ENCODE results near the gene HEATR3.

Gene HEATR3, protein sequence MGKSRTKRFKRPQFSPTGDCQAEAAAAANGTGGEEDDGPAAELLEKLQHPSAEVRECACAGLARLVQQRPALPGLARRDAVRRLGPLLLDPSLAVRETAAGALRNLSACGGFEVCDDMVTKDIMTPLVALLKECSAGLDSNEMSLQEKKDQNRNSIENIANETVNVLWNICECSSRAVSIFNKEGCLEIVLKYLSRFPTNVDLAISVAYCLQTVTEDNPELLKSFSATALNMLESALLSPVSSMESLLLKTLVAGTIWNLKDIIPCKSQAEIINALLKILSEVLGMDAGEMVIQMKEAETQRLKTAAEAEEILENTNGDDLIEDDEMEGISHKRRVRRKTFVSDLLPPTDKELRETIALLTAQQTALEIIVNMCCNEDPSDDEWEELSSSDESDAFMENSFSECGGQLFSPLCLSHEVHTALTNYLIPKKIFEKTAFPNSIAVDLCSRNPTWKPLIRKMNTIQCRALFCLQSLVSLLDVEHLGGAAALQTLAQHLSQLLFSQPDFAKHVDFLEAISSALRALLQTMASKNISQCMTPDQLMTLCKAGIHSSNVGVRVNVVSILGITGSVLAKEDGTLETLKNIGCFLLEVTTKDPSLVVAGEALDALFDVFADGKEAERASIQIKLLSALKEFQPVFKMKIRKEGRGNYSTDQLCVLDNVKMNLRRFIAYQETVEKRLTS

DNA sequence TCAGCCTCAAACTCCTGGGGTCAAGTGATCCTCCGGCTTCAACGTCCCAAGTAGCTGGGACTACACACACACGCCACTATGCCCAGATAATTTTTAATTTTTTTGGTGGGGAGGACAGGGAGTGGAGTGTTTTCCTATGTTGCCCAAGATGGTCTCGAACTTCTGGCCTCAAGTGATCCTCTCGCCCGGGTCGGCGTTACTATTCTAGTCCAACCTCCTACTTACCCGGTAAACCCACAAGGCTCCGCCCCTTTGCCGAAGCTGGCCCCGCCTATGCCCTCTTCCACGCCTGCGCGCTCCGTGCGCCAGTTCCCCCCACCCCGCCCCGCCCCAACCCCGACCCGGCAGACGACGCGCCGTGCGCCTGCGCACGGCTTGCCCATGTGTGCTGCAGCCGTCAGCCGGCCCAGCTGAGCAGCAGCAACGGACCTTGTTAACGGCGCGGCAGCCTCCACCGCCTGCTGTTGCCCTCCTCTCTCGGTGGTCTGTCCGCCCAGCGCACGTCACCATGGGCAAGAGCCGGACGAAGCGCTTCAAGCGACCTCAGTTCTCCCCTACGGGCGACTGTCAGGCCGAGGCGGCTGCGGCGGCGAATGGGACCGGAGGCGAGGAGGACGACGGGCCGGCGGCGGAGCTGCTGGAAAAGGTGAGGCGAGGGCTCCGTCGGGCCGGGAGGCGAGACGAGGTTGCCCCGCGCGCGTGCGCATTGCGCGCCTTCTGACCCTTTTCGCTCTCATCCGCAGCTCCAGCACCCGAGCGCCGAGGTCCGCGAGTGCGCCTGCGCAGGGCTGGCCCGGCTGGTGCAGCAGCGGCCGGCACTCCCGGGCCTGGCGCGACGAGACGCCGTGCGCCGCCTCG is at the start of gene HEATR3:
Gene HEATR3, plus strand, starts transcription at position 347 of the 858 bp plus-strand sequence. Its CDS starts 162 bp downstream, at position 509.
- DNase-seq (ENCODE audit: low read depth in 3 of 3) = peak; percentile 88 to 95 (median 89)

DNA sequence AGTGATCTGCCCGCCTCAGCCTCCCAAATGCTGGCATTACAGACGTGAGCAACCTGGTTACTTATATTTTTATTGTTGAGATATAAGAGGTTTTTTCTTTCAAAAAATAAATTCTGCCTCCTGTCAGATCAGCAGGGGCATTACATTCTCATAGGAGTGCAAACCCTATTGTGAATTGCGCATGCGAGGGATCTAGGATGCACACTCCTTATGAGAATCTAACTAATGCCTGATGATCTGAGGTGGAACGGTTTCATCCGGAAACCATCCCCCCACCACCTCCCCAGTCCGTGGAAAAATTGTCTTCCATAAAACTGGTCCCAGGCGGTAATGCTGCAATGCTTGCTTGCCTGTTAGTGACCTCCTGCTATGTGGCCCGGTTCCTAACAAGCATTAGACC is 48.2 kb upstream of the HEATR3 start:
- no peak for DNase-seq (ENCODE audit: low read depth in 3 of 3)

DNA sequence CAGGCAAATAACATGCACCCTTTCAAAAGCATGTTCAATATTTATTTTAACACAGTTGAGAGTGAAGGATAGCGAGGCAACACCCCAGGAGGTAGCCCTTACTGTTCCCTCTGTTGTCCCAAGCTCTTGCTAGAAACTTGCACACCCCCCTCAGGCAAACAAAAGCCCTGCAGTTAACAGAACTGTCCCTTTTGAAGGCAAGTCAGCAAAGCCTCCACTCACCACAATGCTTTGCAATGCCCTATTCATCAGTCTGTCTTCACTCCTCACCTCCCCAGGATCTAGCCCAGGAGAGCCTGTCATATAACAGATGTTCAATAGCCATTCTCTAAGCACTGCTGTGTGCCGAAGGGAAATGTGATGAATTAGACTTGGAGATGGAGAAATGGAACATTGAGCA is 44.2 kb upstream of the HEATR3 start:
- no peak for DNase-seq (ENCODE audit: low read depth in 3 of 3)

DNA sequence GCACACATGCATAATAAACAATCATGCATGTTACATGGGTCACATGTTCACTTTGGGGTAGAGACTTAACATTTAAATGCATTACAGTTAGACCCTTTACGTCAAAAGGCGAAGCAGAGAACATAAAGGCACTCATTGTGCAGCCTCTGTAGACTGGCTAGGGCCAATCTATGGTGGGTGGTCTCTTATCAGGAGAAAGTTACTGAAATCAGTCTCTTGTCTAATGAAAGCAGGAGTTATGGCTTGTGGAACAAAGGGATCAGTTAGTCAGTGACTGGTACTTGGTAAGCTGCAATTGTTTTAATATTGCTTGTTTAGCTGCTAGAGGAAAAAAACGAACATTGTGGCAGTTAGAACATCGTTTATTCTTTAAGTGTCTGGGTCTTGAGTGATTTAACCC is 42.1 kb upstream of the HEATR3 start:
- no peak for DNase-seq (ENCODE audit: low read depth in 3 of 3)

DNA sequence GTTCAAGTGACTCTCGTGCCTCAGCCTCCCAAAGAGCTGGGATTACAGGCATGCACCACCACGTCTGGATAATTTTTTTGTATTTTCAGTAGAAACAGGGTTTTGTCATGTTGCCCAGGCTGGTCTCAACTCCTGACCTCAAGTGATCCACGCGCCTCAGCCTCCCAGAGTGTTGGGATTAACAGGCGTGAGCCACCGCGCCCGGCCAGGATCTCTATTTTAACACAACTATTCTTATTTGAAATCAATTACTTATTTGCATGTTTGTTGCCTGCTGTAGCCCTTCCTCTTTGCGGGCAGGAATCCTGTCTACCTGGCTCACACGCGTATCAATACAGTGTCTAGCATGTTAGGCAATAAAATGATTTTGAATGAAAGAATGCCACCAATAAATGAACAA is 41.6 kb upstream of the HEATR3 start:
- DNase-seq (ENCODE audit: low read depth in 3 of 3) = no peak

- DNase-seq (ENCODE audit: low read depth in 3 of 3) = peak; percentile 86 to 91 (median 89)
Measured at GRCh38 chr16:50024684-50025536, 40.9 kb upstream of the HEATR3 start, which contains the start of gene CNEP1R1. Gene CNEP1R1, plus strand, starts transcription at chr16:50025225. Its CDS starts 91 bp downstream, at chr16:50025316.

DNA sequence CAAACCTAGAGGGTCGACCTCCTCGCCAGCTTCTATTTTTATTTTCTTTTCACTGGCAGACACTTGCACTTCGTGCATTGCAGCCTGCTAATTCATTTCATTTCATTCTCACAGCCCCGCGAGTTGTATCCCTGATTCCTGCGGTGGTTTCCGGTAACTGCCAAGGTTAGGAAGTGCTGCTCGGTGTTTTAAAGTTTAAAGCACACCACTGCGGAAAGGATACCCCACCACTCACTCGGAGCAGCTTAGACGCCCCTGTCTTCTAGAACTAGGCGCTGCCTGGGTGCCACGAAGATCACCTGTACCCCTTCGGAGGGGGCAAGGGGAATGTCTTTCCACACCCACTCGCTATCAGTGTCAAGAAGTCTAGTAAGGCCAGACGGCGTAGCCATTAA is 40.2 kb upstream of the HEATR3 start:
- DNase-seq (ENCODE audit: low read depth in 3 of 3) = peak in 2 of 3 experiments; percentile 3 to 10

DNA sequence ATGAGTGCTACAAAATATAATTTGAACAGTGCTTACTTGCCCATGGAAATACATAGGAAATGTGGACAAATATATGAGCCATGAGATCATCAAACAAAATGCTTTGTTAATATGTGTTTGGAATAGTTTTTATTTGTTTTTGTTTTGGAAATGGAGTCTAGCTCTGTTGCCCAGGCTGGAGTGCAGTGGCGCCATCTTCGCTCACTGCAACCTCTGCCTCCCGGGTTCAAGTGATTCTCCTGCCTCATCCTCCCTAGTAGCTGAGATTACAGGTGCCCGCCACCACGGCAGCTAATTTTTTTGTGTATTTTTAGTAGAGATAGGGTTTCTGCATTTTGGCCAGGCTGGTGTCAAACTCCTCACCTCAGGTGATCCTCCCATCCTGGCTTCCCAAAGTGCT is 37.9 kb upstream of the HEATR3 start:
- no peak for DNase-seq (ENCODE audit: low read depth in 3 of 3)

DNA sequence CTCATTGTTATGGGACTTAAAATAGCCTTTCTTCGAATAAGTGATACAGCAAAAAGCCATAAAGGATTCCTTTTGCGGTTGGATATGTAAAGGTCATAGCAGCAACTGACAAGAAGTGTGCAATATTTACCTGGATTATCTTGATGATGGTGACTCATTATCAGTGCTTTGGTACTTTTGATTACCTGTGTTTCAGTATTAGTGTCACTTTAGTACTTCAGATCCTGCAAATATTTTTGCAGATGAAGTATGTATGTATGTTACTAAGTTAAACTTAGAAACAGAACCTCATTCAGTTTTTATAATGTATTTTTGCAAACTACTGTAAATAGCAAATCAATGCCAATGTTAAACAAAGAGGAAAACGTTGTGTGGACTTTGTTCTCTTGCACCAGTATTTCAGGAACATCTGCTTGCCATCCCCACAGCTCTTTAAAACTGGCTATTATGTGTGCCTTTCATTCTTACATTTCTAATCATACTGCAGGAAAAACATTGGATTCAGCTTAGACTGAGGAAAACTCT is 30.2 kb upstream of the HEATR3 start:
- DNase-seq (ENCODE audit: low read depth in 3 of 3) = no peak

- DNase-seq (ENCODE audit: low read depth in 3 of 3) = no peak
Measured at GRCh38 chr16:50036426-50036825, 29.3 kb upstream of the HEATR3 start.

- no peak for DNase-seq (ENCODE audit: low read depth in 3 of 3)
Measured at GRCh38 chr16:50037662-50038220, 28.0 kb upstream of the HEATR3 start.

DNA sequence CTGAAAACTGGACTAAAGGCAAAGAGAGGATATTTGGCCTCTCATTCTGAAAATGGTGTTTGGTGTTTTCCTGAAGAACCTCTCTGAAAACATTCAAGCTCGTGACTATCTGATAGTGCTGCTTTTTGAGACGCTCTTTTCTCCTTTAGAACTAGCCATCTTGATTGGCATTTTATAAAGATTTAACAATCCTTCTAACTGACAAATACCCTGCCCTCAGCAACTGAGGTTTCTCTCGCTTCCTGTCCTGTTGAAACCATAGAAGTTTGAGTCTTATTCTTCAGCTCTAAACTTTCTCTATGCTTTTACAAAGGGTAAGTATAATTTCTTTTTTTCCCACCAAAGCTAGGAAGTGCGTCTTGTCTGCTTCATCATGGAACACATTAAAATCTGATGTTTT is 27.5 kb upstream of the HEATR3 start:
- no peak for DNase-seq (ENCODE audit: low read depth in 3 of 3)

DNA sequence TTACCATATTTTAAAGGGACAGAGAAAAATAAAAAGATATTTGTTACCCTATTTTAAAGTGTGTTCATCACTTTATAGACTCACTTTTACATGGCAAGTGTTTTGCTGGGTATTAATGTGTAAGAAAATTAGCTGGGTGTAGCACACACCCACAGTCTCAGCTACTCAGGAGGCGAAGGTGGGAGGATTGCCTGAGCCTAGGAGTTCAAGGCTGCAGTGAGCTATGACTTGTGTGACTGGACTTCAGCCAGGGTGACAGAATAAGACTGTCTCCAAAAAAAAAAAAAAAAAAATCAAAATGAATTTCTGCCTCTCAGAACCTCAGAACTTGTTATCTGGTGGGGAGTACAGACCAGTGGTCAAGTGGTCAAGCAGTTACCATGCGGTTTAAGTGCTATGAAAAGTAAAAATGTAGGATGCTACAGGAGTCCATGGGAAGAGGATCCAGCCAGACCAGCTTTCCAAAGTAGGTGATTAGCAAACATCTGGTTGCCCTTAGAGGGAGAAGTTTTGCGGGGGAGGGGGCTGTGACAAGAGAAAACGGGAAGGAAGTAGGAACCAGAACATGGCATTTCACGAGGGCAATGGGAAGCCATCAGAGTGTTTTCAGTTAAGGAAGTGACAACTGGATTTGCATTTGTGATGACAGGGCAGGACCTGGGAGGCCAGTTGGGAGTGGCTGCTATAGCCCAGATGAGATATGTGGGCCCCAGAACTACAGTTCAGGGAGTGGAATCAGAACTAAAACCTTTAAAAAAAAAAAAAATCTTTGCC is 26.8 kb upstream of the HEATR3 start:
- DNase-seq (ENCODE audit: low read depth in 3 of 3) = no peak

DNA sequence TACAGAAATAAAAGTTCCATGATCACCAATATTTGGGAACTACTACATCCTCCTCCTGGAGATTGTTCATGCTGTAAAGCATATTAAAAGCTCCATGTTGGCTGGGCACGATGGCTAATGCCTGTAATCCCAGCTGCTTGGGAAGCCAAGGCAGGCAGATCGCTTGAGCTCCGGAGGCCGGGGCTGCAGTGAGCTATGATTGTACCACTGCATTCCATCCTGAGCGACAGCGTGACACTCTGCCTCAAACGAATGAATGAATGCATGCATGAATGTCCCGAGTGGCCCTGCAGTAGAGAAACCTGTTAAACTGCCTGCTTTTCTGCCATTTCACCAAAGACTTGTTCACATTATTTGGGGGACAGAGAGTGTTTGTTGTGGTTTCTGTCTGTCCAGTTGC is 25.8 kb upstream of the HEATR3 start:
- no peak for DNase-seq (ENCODE audit: low read depth in 3 of 3)

DNA sequence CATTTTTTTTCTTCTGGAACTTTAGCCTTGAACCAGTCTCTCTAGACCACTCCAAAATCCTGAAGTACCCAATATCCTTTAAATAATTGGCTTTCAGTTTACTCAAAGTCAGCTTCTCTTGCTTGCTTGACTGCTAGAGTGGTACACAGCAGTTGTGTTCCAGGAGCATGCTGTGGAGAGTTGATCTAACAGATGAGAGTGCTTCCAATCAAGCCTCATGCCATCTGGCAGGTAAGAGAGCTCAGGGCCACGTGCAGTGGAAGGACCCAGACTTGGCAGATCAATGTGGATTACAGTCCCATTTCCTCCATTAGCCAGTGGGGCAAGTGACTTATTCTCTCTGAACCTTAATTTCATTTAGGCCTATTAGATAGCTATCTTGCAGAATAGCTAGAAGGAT is 25.1 kb upstream of the HEATR3 start:
- DNase-seq (ENCODE audit: low read depth in 3 of 3) = no peak

GRCh38 chr16:50043358-50043757 is 22.4 kb upstream of the HEATR3 start:
- DNase-seq (ENCODE audit: low read depth in 3 of 3) = no peak

GRCh38 chr16:50045412-50045811 is 20.4 kb upstream of the HEATR3 start:
- DNase-seq (ENCODE audit: low read depth in 3 of 3) = no peak

DNA sequence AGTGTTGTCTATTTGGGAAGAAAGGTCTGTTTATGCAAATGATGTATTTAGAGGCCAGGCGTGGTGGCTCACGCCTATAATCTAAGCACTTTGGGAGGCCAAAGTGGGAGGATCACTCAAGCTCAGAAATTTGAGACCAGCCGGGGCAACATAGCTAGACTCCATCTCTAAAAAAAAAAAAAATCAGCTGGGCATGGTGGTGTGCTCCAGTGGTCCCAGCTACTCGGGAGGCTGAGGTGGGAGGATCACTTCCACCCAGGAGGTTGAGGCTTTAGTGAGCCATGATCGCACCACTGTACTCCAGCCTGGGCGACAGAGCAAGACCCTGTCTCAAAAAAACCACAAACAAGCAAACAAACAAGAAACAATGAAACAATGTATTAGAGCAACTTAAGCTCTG is 18.9 kb upstream of the HEATR3 start:
- DNase-seq (ENCODE audit: low read depth in 3 of 3) = no peak

DNA sequence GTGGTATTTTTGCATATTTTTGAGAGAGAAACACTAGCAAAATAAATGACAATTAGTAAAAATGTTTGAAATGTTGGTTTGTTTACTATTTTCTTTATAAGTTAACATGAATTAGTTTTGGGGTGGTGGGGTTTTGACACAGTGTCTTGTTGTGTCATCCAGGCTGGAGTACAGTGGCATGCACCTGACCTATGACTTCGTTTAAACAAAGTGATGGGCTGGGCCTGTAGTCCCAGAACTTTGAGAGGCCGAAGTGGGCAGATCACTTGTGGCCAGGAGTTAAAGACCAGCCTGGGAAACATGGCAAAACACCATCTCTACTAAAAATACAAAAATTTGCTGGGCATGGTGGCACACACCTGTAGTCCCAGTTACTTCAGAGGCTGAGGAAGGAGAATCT is 17.9 kb upstream of the HEATR3 start:
- DNase-seq (ENCODE audit: low read depth in 3 of 3) = no peak

GRCh38 chr16:50050802-50051201 is 15.0 kb upstream of the HEATR3 start:
- DNase-seq (ENCODE audit: low read depth in 3 of 3) = no peak

Measured in stimulated activated CD4-positive, alpha-beta T cell treated with anti-CD3 and anti-CD28 coated beads, TNF-alpha, amount 100 ng/mL, for 24 hours (primary cell).